Gastrocnemius medialis (tissue), 4 donors: ENCODE measurements around the gene TSSC4.

Experiments used
- POLR2A ChIP-seq, 2 donors: fragments of 450-650 bp; IDR thresholded peaks; one replicate each; pipeline ENCODE4 v1.6.1; 2017; ENCODE audit warnings: antibody characterized with exemption in 2 of 2, mild to moderate bottlenecking in 2 of 2, moderate library complexity in 2 of 2
- TF ChIP-seq, protein P1 (sequence below), 5 experiments: fragments of 450-650 bp in 3 of 5; fragments of 200-600 bp in 2 of 5; sonication (generic) in 2 of 5; IDR thresholded peaks in 4 of 5; conservative IDR thresholded peaks in 1 of 5; 1 replicate in 4 of 5; 2 replicates in 1 of 5; pipeline ENCODE4 v1.5.1; 2016 to 2019; ENCODE audit warnings: antibody characterized with exemption in 5 of 5, mild to moderate bottlenecking in 3 of 5, moderate library complexity in 3 of 5

DNA sequence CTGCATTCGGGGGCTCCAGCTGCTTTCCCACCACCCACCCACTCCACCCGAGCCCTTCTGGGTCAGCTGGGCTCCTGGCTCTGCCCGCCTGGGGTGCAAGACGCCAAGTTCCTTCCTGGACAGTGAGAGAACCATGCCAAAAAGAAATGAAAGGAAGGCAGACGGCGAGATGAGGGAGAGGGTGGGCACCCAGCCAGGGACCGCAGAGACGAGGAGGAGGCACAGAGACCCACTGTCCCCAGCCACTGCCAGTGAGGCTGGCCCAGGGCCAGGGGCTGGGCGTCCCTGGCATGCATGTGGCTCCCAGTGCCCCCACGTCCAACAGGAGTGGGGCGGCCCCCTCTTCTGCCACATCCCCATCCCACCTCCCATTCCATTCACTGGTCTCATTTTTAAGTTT is 34.3 kb upstream of the TSSC4 start:
- TF ChIP-seq, protein P1, sequence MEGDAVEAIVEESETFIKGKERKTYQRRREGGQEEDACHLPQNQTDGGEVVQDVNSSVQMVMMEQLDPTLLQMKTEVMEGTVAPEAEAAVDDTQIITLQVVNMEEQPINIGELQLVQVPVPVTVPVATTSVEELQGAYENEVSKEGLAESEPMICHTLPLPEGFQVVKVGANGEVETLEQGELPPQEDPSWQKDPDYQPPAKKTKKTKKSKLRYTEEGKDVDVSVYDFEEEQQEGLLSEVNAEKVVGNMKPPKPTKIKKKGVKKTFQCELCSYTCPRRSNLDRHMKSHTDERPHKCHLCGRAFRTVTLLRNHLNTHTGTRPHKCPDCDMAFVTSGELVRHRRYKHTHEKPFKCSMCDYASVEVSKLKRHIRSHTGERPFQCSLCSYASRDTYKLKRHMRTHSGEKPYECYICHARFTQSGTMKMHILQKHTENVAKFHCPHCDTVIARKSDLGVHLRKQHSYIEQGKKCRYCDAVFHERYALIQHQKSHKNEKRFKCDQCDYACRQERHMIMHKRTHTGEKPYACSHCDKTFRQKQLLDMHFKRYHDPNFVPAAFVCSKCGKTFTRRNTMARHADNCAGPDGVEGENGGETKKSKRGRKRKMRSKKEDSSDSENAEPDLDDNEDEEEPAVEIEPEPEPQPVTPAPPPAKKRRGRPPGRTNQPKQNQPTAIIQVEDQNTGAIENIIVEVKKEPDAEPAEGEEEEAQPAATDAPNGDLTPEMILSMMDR (IDR thresholded peaks at IDR 0.05 in 4 of 5, conservative IDR thresholded peaks at IDR 0.05 in 1 of 5) = no peak
- TF ChIP-seq POLR2A (IDR thresholded peaks at IDR 0.05) = no peak
